Neural progenitor cell (in vitro differentiated cells): ENCODE data around the gene PRKAG2.

Experiments
- EZH2 ChIP-seq: fragments of 200-600 bp; sonication (generic); IDR thresholded peaks from 2 replicates; pipeline ENCODE4 v1.6.1; 2017; ENCODE audit warnings: antibody characterized with exemption, mild to moderate bottlenecking, moderate library complexity
- TF ChIP-seq, protein P1 (sequence below): fragments of 200-600 bp; sonication (generic); IDR thresholded peaks from 2 replicates; pipeline ENCODE4 v1.5.1; 2017; ENCODE audit warnings: antibody characterized with exemption, mild to moderate bottlenecking

DNA sequence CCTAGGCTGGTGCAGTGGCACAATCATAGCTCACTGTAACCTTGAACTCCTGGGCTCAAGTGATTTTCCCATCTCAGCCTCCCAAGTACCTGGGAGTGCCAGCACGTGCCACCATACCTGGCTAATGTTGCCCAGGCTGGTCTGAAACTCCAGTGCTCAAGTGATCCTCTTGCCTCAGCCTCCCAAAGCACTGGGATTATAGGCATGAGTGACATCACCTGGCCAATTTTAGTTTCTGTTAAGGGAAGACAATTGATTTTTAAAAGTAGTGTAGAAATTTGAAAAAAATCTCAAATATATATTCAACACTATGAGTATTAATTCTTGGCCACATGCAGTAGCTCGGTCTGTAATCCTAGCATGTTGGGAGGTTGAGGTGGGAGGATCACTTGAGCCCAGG, 235.3 kb downstream of the PRKAG2 start:
- TF ChIP-seq EZH2, result no peak
- TF ChIP-seq, protein P1, sequence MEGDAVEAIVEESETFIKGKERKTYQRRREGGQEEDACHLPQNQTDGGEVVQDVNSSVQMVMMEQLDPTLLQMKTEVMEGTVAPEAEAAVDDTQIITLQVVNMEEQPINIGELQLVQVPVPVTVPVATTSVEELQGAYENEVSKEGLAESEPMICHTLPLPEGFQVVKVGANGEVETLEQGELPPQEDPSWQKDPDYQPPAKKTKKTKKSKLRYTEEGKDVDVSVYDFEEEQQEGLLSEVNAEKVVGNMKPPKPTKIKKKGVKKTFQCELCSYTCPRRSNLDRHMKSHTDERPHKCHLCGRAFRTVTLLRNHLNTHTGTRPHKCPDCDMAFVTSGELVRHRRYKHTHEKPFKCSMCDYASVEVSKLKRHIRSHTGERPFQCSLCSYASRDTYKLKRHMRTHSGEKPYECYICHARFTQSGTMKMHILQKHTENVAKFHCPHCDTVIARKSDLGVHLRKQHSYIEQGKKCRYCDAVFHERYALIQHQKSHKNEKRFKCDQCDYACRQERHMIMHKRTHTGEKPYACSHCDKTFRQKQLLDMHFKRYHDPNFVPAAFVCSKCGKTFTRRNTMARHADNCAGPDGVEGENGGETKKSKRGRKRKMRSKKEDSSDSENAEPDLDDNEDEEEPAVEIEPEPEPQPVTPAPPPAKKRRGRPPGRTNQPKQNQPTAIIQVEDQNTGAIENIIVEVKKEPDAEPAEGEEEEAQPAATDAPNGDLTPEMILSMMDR, result no peak
